CD4-positive, alpha-beta T cell treated with Interleukin-15 for 4 hours (primary cell): ENCODE results near the gene TRNP1.

Source experiments
- DNase-seq: peaks from one replicate; pipeline ENCODE4 v3.0.0-alpha.2; 2020; ENCODE audit warnings: low spot score

The TRNP1 gene

GRCh38 chr1:27026621-27027574 is 33.4 kb downstream of the TRNP1 start:
- DNase-seq = no peak

- no peak for DNase-seq
Measured at GRCh38 chr1:27027575-27028250, 34.2 kb downstream of the TRNP1 start.

- DNase-seq = no peak
Measured at GRCh38 chr1:27029517-27029916, 36.0 kb downstream of the TRNP1 start.

GRCh38 chr1:27031235-27032118 is 38.0 kb downstream of the TRNP1 start:
- no peak for DNase-seq

GRCh38 chr1:27032119-27032461 is 38.6 kb downstream of the TRNP1 start:
- no peak for DNase-seq

GRCh38 chr1:27033043-27033746 is 39.7 kb downstream of the TRNP1 start:
- no peak for DNase-seq

GRCh38 chr1:27035344-27035743 is 41.9 kb downstream of the TRNP1 start:
- no peak for DNase-seq

GRCh38 chr1:27036718-27037117 is 43.2 kb downstream of the TRNP1 start:
- DNase-seq = no peak

- DNase-seq = no peak
Measured at GRCh38 chr1:27037518-27037917, 44.0 kb downstream of the TRNP1 start.

GRCh38 chr1:27038020-27038419 is 44.5 kb downstream of the TRNP1 start:
- DNase-seq = no peak

- DNase-seq = no peak
Measured at GRCh38 chr1:27042670-27043069, 49.2 kb downstream of the TRNP1 start.

GRCh38 chr1:27044613-27045151 is 51.2 kb downstream of the TRNP1 start:
- DNase-seq = peak; percentile 88

- peak; percentile 71 for DNase-seq
Measured at GRCh38 chr1:27045973-27046558, 52.6 kb downstream of the TRNP1 start.

GRCh38 chr1:27047914-27048313 is 54.4 kb downstream of the TRNP1 start:
- no peak for DNase-seq

GRCh38 chr1:27049100-27049499 is 55.6 kb downstream of the TRNP1 start:
- no peak for DNase-seq

- DNase-seq = no peak
Measured at GRCh38 chr1:27049607-27050006, 56.1 kb downstream of the TRNP1 start.
